GM21390 (cell line): ENCODE data around the gene TSPAN33.
"Not testable (repeated sequence)": the region's sequence is repeated elsewhere in the genome, so short reads cannot be mapped to it uniquely, and the experiment has no call there.

ENCODE experiments used
- ATAC-seq: cut with Tn5 transposase; IDR thresholded peaks from one replicate; pipeline ENCODE4 v1.9.1; 2021; ENCODE audit not compliant: unreplicated experiment

The TSPAN33 gene

GRCh38 chr7:129205126-129205818 lies 60.8 kb downstream of the TSPAN33 start:
- no peak for ATAC-seq

GRCh38 chr7:129205987-129206785 lies 61.7 kb downstream of the TSPAN33 start:
- ATAC-seq = no peak

- no peak for ATAC-seq
These were observed 64.2 kb downstream of the TSPAN33 start for GRCh38 chr7:129208667-129209066.

- no peak for ATAC-seq
These were observed 64.8 kb downstream of the TSPAN33 start for GRCh38 chr7:129209067-129209926.

DNA sequence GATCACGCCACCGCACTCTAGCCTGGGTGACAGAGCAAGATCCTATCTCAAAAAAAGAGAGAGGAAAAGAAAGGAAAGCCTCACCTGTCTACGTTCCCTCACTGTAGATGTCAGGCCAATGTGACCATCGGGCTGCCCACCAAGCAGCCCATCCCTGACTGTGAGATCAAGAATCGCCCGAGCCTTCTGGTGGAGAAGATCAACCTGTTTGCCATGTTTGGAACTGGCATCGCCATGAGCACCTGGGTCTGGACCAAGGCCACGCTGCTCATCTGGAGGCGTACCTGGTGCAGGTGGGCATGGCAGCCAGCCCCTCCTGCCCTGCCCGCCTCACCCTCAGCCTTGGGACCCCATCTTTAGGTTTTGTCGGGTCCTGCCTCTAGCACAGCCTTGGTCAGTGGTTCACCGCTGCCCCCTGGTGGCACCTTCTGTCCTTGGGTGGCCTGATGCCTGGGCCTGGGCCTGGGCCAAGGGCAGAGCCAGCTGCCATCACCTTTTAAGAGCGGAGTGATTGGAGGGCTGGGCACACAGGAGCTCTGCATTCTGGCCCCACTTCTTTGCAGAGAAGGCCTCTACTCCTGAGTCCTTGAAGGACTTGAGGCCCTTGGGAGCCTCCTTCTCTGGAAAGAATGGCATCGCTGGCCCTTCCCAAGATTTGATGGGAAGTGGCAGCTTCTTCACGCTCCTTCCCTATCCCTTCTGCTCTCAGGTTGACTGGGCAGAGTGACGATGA lies 65.9 kb downstream of the TSPAN33 start:
- no peak for ATAC-seq

DNA sequence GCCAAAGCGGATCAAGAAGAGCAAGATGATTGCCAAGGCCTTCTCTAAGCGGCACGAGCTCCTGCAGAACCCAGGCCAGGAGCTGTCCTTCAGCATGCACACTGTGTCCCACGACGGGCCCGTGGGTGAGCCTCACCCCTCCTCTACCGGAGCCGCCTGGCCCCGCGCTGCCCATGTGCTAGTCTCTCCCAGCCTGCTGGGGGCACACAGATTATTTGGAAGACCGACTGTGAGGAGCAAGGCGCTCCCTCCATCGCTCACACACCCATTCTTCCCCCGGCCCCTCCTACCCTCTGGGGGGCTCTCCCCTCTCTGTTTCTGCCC lies 66.4 kb downstream of the TSPAN33 start:
- no peak for ATAC-seq

DNA sequence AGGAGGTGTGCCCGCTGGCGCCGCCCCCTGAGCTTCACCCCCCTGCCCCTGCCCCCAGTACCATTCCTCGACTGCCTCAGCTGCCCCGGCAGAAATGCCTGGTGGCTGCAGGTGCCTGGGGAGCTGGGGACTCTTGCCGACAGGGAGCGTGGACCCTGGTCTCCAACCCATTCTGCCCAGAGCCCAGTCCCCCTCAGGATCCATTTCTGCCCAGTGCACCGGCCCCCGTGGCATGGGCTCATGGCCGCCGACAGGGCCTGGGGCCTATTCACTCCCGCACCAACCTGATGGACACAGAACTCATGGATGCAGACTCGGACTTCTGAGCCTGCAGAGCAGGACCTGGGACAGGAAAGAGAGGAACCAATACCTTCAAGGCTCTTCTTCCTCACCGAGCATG lies 67.6 kb downstream of the TSPAN33 start:
- no peak for ATAC-seq

DNA sequence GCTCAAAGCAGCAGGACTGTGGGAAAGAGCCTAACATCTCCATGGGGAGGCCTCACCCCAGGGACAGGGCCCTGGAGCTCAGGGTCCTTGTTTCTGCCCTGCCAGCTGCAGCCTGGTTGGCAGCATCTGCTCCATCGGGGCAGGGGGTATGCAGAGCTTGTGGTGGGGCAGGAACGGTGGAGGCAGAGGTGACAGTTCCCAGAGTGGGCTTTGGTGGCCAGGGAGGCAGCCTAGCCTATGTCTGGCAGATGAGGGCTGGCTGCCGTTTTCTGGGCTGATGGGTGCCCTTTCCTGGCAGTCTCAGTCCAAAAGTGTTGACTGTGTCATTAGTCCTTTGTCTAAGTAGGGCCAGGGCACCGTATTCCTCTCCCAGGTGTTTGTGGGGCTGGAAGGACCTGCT lies 68.1 kb downstream of the TSPAN33 start:
- no peak for ATAC-seq

GRCh38 chr7:129213828-129214227 lies 69.3 kb downstream of the TSPAN33 start:
- no peak for ATAC-seq

GRCh38 chr7:129215691-129216090 lies 71.2 kb downstream of the TSPAN33 start:
- ATAC-seq = not testable (repeated sequence)

- not testable (repeated sequence) for ATAC-seq
These were observed 71.7 kb downstream of the TSPAN33 start for GRCh38 chr7:129216101-129216715.

DNA sequence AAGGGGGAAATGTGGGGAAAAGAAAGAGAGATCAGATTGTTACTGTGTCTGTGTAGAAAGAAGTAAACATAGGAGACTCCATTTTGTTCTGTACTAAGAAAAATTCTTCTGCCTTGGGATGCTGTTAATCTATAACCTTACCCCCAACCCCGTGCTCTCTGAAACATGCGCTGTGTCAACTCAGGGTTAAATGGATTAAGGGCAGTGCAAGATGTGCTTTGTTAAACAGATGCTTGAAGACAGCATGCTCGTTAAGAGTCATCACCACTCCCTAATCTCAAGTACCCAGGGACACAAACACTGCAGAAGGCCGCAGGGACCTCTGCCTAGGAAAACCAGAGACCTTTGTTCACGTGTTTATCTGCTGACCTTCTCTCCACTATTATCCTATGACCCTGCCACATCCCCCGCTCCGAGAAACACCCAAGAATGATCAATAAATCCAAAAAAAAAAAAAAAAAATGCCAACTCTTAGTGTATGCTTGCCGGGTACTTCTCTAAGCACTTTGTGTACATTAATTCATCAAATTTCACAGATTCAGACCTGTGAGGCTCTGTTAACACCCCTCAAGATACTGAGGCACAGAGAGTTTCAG lies 72.4 kb downstream of the TSPAN33 start:
- ATAC-seq = not testable (repeated sequence)

DNA sequence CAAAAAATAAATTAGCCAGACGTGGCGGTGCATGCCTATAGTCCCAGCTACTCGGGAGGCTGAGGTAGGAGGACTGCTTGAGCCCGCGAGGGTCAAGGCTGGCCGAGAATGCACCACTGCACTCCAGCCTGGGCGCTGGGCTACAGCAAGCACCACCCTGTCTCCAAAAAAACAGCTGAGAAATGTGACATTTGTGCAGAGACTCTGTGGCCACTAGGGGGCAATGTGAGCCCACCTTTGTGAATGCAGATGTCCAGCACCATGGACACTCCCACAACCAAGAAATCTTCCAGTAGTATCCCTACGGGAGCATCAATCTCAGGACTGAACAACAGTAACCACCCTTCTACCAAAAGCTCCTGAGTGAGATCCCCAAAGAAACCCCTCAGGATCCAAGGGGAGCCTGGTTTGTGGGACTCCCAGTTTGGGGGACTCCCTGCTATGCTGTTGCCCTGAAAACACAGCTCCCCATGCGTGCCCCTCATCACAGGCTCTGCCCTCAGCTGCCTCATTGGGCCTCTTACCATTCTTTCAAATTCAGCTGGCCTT lies 74.1 kb downstream of the TSPAN33 start:
- peak; percentile 57 for ATAC-seq

- ATAC-seq = not testable (repeated sequence)
These were observed 74.7 kb downstream of the TSPAN33 start for GRCh38 chr7:129219166-129219565.
